Measurements from ENCODE around the gene CDKN2B-AS1.

Gene CDKN2B-AS1

DNA sequence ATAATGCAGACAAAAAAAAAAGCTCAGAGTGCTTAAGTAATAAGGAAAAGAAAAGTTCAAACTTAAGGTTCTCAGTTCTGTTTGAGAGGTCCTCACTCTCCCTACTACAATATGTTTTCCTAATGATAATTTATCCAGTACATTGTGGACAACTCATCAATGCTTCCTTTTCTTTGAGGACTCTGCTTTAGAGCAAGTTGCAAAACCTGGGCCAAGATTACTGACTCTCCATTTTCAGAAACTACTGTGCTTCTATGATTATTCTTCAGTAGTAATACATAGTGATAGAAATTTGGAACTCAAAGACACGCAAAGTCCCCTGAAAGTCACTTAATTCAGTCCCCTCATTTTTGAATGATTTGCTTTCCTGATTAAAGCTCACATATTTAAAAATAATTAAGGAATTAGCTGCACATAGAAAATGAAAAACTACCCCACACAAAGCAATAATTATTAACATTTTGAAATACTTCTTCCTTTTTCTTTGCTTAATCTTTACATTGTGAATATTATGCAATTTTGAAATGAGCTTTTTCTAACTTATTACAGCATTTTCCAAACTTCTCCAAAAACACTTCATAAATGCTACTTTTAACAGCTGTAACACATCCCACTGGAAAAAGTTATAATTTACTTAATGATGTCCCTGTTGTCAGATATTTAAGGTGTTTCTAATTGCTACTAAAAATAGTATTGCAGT lies 11.6 kb upstream of the CDKN2B-AS1 start:
- DNase-seq: no peak

- DNase-seq: no peak
Observed at GRCh38 chr9:21983561-21983935, 11.0 kb upstream of the CDKN2B-AS1 start.

GRCh38 chr9:21984101-21984500 lies 10.5 kb upstream of the CDKN2B-AS1 start:
- DNase-seq: no peak

- no peak for DNase-seq
Observed at GRCh38 chr9:21985964-21986667, 8.5 kb upstream of the CDKN2B-AS1 start.

DNA sequence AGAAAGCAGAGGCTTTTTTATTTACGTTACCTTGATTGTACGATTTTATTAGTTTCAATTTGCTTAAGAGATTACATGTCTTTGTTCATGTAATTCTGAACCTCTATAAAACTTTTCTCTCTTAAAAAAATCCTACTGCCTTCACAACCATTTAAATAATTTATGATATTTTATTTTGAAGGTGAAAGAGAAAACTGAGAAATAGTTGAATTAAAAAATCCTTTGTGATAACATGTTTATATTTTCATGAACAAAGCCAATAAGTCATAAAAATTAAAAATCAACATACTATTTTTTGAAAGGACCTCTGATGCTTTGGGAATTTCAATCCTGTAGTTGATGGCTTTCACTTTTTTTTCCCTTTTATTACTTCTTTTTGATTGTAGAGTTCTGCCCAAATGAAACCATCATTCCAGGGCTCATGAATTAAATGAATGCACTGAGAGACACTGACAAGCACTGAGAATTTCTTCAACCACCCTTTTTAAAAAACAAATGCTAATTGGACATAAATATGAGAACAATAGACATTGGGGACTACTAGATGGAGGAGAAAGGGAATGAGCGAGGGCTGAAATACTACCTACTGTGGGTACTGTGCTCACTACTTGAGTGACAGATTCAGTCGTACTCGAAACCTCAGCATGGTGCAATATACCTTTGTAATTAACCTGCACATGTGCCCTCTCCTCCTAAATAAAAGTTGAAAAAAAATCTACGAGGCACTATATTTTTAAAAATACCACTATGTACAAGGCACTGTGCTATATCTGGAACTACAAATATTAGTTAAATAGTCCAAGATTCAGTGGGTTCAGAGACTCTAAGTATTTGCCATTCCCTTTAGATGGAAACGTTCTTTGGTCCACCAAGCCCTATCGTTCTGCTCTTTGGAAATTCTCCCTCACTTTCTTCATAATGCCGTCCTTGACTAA lies 6.3 kb upstream of the CDKN2B-AS1 start:
- DNase-seq: no peak

GRCh38 chr9:21989440-21990189 lies 5.0 kb upstream of the CDKN2B-AS1 start:
- no peak for DNase-seq

DNA sequence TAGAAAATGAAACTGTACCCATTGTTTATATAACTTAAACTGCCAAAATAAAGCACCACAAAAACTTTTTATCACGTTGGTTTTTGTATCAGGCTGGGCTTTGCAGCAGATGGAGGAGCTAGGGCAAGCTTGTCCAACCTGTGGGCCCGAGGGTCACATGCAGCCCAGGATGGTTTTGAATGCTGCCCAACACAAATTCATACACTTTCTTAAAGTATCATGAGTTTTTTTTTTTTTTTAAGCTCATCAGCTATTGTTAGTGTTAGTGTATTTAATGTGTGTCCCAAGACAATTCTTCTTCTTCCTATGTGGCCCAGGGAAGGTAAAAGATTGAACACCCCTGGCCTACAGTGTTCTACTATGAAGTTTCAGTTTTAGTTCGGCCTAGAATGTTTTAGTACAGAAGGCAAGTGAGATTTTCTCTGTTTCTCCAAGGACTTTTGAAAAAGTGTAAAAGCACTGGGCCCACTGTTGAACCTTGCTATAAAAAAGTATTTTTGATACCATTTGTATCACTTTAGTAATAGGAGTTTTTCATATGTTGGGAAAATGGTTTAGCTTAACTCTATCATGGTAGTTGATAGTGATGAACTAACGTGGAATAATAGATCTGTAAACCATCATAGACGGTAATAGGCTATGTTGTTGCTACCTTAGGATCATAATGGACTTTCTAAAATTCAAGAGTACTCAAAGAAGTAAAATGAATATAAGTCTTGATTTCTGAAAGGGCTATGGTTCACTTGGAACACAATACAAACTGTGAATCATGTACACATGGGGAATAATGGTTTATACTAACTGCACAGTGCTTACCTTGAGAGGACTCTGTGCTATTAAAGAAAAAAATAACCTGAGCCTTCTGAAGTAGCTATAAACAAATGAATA lies 3.3 kb upstream of the CDKN2B-AS1 start:
- DNase-seq: no peak

GRCh38 chr9:21993007-21993406 lies 1.6 kb upstream of the CDKN2B-AS1 start:
- no peak for DNase-seq

DNA sequence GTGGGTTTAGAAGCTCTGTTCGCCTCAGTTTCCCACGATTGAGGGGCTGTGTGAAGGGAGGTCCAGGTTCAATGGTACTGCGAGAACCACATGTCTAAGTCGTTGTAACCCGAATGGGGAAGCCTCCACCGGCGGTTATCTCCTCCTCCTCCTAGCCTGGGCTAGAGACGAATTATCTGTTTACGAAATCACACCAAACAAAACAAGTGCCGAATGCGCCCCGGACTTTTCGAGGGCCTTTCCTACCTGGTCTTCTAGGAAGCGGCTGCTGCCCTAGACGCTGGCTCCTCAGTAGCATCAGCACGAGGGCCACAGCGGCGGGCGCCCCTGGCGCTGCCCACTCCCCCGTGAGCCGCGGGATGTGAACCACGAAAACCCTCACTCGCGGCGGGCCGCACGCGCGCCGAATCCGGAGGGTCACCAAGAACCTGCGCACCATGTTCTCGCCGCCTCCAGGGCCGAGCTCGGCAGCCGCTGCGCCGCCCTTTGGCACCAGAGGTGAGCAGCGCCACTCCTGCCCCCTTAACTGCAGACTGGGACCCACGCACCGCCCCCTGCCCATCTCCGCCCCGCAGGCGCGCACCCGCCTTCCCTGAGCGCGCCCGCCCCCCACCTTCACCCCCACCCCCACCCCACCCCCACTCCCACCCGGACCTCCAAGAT lies 567 bp upstream of the CDKN2B-AS1 start, which contains the start of gene CDKN2A:
Gene CDKN2A (minus strand): TSS at position 500 of the 663 bp plus-strand sequence.
- DNase-seq: peak; percentile 70

DNA sequence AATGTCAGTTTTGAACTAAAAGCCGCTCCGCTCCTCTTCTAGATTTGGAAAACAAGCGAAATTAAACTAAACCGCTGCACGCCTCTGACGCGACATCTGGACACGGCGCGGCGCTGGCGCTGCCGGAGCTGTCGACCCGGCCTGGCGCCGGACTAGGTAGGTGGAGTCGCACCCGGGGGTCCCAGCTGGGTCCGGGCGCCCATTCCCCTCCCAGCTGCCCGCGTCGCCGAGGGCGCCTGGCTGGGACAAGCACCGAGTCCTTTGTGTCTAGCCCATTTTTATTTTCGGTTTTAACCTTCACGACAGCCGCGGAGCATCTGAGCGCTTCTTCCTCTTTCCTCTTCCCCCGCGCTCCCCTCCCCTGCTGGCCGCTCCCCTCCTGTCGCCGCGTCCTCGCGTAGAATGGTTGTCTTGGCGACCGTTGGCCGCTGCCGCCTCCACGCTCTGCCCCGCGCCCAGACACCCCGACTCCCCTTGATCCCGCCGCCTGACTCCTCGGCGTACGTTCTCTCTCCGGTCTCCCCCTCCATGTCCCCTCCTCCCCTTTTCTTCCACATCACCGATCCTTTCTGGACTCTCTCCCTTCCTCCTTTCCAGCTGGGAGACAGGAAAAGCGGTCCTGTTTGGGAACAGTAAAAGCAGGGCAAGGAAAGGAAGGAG lies 545 bp downstream of the CDKN2B-AS1 start:
- peak; percentile 75 for DNase-seq

DNA sequence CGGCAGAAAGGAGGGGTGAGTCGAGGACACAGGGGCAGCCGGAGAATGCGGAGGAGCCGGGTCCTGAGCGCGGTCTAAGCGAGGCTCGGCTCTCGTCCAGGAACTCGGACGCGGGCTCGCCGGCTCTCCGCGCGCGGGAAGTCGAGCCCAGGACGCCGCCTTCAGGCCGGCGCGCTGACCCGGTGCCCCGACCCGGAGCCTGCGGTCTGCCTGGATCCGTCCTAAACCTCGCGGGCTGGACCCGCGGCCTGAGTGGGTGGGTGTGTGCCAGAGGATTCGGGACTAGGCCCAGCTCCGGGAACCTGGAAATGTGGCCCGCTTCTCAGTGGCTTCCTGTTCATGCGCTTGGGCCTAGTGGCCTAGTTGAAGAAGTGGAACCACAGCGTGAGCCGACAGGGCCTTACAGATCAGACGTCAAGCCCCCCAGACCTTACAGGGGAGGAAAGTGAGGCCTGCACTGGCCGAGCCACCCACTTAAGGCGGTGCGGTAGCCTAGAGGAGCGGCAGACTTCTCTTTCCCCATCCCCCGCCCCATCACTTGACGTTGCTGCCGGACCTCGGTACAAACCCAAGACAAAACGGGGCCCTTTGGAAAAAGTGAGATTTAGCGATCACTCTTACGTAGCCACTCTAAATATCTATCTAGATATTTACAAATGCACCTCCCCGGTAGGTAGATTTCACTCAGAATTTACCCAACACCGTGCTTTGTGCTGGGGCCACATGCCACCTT lies 1.2 kb downstream of the CDKN2B-AS1 start:
- DNase-seq: peak; percentile 34

DNA sequence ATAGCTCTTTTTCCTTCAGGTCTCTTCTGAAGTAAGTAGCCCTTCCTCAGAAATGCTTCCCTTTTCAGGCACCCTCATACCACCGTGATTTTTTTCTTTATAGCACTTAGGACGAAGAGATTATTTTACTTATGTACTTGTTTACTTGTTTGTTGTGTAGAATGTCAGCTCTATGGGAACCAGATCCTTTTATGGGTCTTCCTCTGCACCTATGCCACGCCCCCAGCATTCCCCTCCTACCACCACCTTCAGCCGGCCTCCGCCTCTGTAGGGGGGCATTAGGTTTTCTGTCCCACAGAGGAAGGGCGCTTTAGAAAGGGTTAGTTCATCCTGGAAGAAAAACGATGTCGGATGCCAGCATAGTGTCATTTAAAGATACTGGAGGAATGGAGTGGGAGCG lies 1.8 kb downstream of the CDKN2B-AS1 start:
- DNase-seq: no peak

GRCh38 chr9:21996858-21997257 lies 2.3 kb downstream of the CDKN2B-AS1 start:
- DNase-seq: no peak

GRCh38 chr9:21997480-21997879 lies 2.9 kb downstream of the CDKN2B-AS1 start:
- no peak for DNase-seq

GRCh38 chr9:21998026-21998425 lies 3.4 kb downstream of the CDKN2B-AS1 start:
- DNase-seq: no peak

DNA sequence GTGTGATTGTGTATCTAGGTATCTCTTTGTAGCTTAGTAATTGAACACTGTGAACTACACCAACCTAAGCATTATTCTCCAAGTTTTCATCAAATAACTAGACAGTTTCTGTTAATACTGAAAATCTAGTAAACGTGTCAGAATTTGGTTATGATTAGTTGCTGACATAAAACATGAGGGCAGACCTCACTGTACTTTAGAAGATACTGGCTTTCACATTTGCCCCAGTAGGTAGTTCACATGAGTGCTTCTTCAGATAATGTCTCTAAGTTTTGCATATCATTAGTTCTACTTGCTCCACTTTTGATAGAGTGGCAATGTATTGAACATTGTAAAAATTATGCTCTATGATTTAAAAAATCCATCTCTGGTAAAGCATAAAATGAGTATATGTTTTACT lies 7.4 kb downstream of the CDKN2B-AS1 start:
- DNase-seq: no peak

DNA sequence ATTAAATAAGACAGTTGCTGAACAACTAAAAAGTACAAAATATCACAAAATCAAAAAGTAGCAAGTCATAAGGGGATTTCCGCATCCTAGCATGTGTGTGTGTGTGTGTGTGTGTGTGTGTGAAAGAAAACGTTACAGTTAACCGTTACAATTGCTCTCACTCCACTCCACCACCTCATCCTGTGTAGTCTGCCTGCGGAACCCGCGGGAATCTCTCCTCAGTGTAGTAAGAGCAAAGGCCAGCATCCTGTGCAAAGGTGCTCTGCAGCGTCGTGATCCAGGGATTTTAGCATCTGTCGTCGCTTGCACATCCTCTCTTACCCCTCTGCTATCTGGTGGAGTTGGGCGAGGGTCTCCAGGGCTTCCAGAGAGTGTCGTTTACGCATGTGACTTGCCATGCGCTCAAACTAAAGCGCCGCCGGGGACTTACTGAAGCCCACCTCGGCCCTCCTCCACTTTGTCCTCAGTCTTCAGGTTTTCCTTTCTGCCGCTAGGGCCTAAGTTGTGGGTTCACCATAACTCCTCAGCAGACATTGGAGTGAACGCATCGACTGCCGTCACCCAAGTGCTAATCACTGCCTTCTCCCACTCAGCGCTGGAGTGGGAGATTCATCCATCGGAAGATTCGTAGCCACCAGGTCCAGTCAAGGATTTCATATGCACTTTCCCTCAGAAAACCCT lies 10.6 kb downstream of the CDKN2B-AS1 start:
- DNase-seq: no peak

- DNase-seq: no peak
Observed at GRCh38 chr9:22005702-22006606, 11.4 kb downstream of the CDKN2B-AS1 start.
